ENCODE results near the gene APOL1.

- TF ChIP-seq CTCF (IDR thresholded peaks at IDR 0.05) (no peak), POLR2A (IDR thresholded peaks at IDR 0.05) (no peak)
Observed at GRCh38 chr22:36210224-36210623, 42.7 kb upstream of the APOL1 start.
